ENCODE results near the gene KIF5C. TPM values are rescaled to one million over a fixed set of nuclear protein-coding genes. Genes with fewer than 3 reads are reported as not detected.

Gene KIF5C
- total RNA-seq, 1 donor from 2014 or later = 63.3 TPM

GRCh38 chr2:149042881-149043280 is 167.9 kb downstream of the KIF5C start:
- H3K27me3 Mint-ChIP-seq (ENCODE audit: low read depth) = peaks cover 47% of the 10 kb centered on the region
- peaks cover 3% of the 10 kb centered on the region for H3K4me1 Mint-ChIP-seq
- no peak overlapping the region for H3K4me3 Mint-ChIP-seq
- peaks cover 5% of the 10 kb centered on the region for H3K9me3 Mint-ChIP-seq
- no peak for DNase-seq (ENCODE audit: low read depth, low spot score)
- H3K36me3 Mint-ChIP-seq (ENCODE audit: low read depth) = peaks cover 2% of the 10 kb centered on the region
- no peak for TF ChIP-seq CTCF (conservative IDR thresholded peaks at IDR 0.05)
- H3K27ac Mint-ChIP-seq (ENCODE audit: unreplicated experiment) = no peak overlapping the region

- Mint-ChIP-seq H3K36me3 (ENCODE audit: low read depth) (peaks cover 2% of the 10 kb centered on the region), H3K27ac (ENCODE audit: unreplicated experiment) (no peak overlapping the region), H3K4me3 (no peak overlapping the region), H3K9me3 (peaks cover 5% of the 10 kb centered on the region), H3K27me3 (ENCODE audit: low read depth) (peaks cover 34% of the 10 kb centered on the region), H3K4me1 (no peaks in the 10 kb centered on the region)
- no peak for DNase-seq (ENCODE audit: low read depth, low spot score)
- no peak for TF ChIP-seq CTCF (conservative IDR thresholded peaks at IDR 0.05)
Observed at GRCh38 chr2:149044500-149044899, 169.5 kb downstream of the KIF5C start.

- TF ChIP-seq CTCF (conservative IDR thresholded peaks at IDR 0.05) = no peak
- DNase-seq (ENCODE audit: low read depth, low spot score) = no peak
- no peaks in the 10 kb centered on the region for H3K4me1 Mint-ChIP-seq
- H3K9me3 Mint-ChIP-seq = peaks cover 5% of the 10 kb centered on the region
- no peak overlapping the region for H3K27ac Mint-ChIP-seq (ENCODE audit: unreplicated experiment)
- peaks cover 2% of the 10 kb centered on the region for H3K36me3 Mint-ChIP-seq (ENCODE audit: low read depth)
- H3K4me3 Mint-ChIP-seq = no peak overlapping the region
- H3K27me3 Mint-ChIP-seq (ENCODE audit: low read depth) = peaks cover 9% of the 10 kb centered on the region
Observed at GRCh38 chr2:149047118-149047517, 172.1 kb downstream of the KIF5C start.

- peaks cover 2% of the 10 kb centered on the region for H3K36me3 Mint-ChIP-seq (ENCODE audit: low read depth)
- H3K4me1 Mint-ChIP-seq = no peaks in the 10 kb centered on the region
- H3K4me3 Mint-ChIP-seq = no peak overlapping the region
- no peak for DNase-seq (ENCODE audit: low read depth, low spot score)
- H3K9me3 Mint-ChIP-seq = peaks cover 5% of the 10 kb centered on the region
- H3K27me3 Mint-ChIP-seq (ENCODE audit: low read depth) = peaks cover 2% of the 10 kb centered on the region
- no peak overlapping the region for H3K27ac Mint-ChIP-seq (ENCODE audit: unreplicated experiment)
- no peak for TF ChIP-seq CTCF (conservative IDR thresholded peaks at IDR 0.05)
Observed at GRCh38 chr2:149049142-149049541, 174.1 kb downstream of the KIF5C start.

- Mint-ChIP-seq H3K36me3 (ENCODE audit: low read depth) (no peaks in the 10 kb centered on the region), H3K27ac (ENCODE audit: unreplicated experiment) (no peak overlapping the region), H3K27me3 (ENCODE audit: low read depth) (peaks cover 2% of the 10 kb centered on the region), H3K9me3 (peaks cover 5% of the 10 kb centered on the region), H3K4me3 (no peak overlapping the region), H3K4me1 (no peaks in the 10 kb centered on the region)
- no peak for DNase-seq (ENCODE audit: low read depth, low spot score)
- no peak for TF ChIP-seq CTCF (conservative IDR thresholded peaks at IDR 0.05)
Observed at GRCh38 chr2:149050188-149050587, 175.2 kb downstream of the KIF5C start.

GRCh38 chr2:149055751-149056150 is 180.7 kb downstream of the KIF5C start:
- Mint-ChIP-seq H3K36me3 (ENCODE audit: low read depth) (no peaks in the 10 kb centered on the region), H3K4me1 (no peaks in the 10 kb centered on the region), H3K4me3 (no peak overlapping the region), H3K27ac (ENCODE audit: unreplicated experiment) (no peak overlapping the region), H3K27me3 (ENCODE audit: low read depth) (peaks cover 2% of the 10 kb centered on the region), H3K9me3 (no peaks in the 10 kb centered on the region)
- TF ChIP-seq CTCF (conservative IDR thresholded peaks at IDR 0.05) = no peak
- no peak for DNase-seq (ENCODE audit: low read depth, low spot score)

All from neural crest cell (in vitro differentiated cells).